HEK293T (cell line): ENCODE measurements around the gene NIN.
A peak's percentile ranks its signal among the peaks of the same experiment; 100 is the strongest.

Source experiments
- CTCF ChIA-PET: fragments of 350-600 bp; formaldehyde crosslinking; extraction: SDS; loops from one replicate; lab custom pipeline; 2021; ENCODE audit warnings: antibody characterized with exemption, inconsistent platforms; lab: Yijun Ruan, JAX
- POLR2A ChIA-PET: fragments of 350-600 bp; formaldehyde crosslinking; extraction: SDS; loops from one replicate; lab custom pipeline; 2020; ENCODE audit warnings: antibody characterized with exemption, inconsistent platforms; lab: Yijun Ruan, JAX
- DNase-seq: peaks from one replicate; pipeline ENCODE4 v3.0.0; 2012; ENCODE audit warnings: mixed read lengths; ENCODE audit errors: extremely low spot score
- ARNT ChIP-seq: fragments of 450-650 bp; IDR thresholded peaks from 2 replicates; pipeline ENCODE4 v1.6.1; 2017; ENCODE audit warnings: mild to moderate bottlenecking
- BHLHE40 ChIP-seq: fragments of 450-650 bp; IDR thresholded peaks from 2 replicates; pipeline ENCODE4 v1.6.1; 2016; ENCODE audit warnings: mild to moderate bottlenecking, moderate library complexity, borderline replicate concordance
- CTBP1 ChIP-seq: fragments of 450-650 bp; IDR thresholded peaks from 2 replicates; pipeline ENCODE4 v1.6.1; 2016; ENCODE audit warnings: borderline replicate concordance
- ELF4 ChIP-seq: fragments of 450-650 bp; IDR thresholded peaks from 2 replicates; pipeline ENCODE4 v1.6.1; 2017; ENCODE audit warnings: antibody characterized with exemption
- FOXA1 ChIP-seq: fragments of 450-650 bp; IDR thresholded peaks from 2 replicates; pipeline ENCODE4 v1.6.1; 2016; ENCODE audit warnings: mild to moderate bottlenecking
- FOXK2 ChIP-seq: fragments of 450-650 bp; IDR thresholded peaks from 2 replicates; pipeline ENCODE4 v1.6.1; 2016; ENCODE audit warnings: mild to moderate bottlenecking
- FOXM1 ChIP-seq: fragments of 450-650 bp; IDR thresholded peaks from 2 replicates; pipeline ENCODE4 v1.6.1; 2017; ENCODE audit warnings: mild to moderate bottlenecking, borderline replicate concordance
- HDGF ChIP-seq: fragments of 450-650 bp; IDR thresholded peaks from 2 replicates; pipeline ENCODE4 v1.6.1; 2017; ENCODE audit warnings: antibody characterized with exemption, borderline replicate concordance
- L3MBTL2 ChIP-seq: fragments of 450-650 bp; conservative IDR thresholded peaks from 2 replicates; pipeline ENCODE4 v1.6.1; 2016; ENCODE audit warnings: mild to moderate bottlenecking
- LEF1 ChIP-seq: fragments of 450-650 bp; IDR thresholded peaks from 2 replicates; pipeline ENCODE4 v1.6.1; 2017; ENCODE audit warnings: mild to moderate bottlenecking, borderline replicate concordance
- NFRKB ChIP-seq: fragments of 450-650 bp; IDR thresholded peaks from 2 replicates; pipeline ENCODE4 v1.6.1; 2016; ENCODE audit warnings: mild to moderate bottlenecking, moderate library complexity
- SP1 ChIP-seq: fragments of 450-650 bp; IDR thresholded peaks from 2 replicates; pipeline ENCODE4 v1.6.1; 2017
- SUZ12 ChIP-seq: fragments of 450-650 bp; IDR thresholded peaks from 2 replicates; pipeline ENCODE4 v1.6.1; 2016; ENCODE audit warnings: mild to moderate bottlenecking
- TARDBP ChIP-seq: fragments of 450-650 bp; IDR thresholded peaks from 2 replicates; pipeline ENCODE4 v1.6.1; 2016
- ZNF384 ChIP-seq: fragments of 450-650 bp; IDR thresholded peaks from 2 replicates; pipeline ENCODE4 v1.6.1; 2016
- TF ChIP-seq, protein P1 (sequence below): fragments of 450-650 bp; IDR thresholded peaks from 2 replicates; pipeline ENCODE4 v1.6.1; 2016

The NIN gene

DNA sequence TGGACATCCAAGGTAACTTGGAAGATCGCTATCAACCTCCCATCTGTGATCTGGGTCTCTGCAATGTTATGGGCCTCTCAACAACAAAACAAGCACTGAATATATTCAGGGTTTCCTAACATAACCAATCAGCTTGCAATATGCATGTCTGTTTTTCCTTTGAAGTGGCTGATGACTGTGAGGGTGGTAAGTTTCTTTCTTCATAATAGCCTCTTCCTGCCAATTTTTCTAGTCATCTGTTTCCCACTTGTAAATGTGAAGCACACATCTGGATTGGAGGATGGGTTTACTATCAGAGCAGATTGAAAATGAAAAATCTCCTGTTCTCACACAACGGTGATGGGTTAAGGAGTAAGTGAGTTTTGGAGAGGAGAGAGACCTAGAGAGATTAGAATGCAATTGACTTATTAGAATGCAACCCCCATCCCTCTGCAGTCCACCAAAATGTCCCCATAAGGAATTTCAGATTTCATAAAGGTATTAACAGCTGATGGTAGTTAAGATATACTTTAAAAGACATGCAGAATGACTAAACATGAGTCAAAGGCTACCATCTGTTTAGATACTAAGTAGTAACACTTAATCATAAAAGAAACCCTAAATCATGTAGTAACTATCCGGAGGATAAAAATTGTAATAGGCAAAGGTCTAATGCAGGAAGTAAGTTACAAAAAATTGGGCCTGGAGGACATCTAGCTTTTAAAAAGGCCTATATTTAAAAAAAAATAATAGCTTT, 104.4 kb downstream of the NIN start:
- ChIA-PET CTCF (no interaction called here), POLR2A (no interaction called here)
- TF ChIP-seq ARNT, result no peak
- TF ChIP-seq SP1, result no peak
- TF ChIP-seq FOXA1, result no peak
- no peak for TF ChIP-seq FOXK2
- TF ChIP-seq NFRKB, result no peak
- TF ChIP-seq SUZ12, result no peak
- TF ChIP-seq BHLHE40, result no peak
- no peak for TF ChIP-seq ELF4
- TF ChIP-seq TARDBP, result no peak
- no peak for TF ChIP-seq HDGF
- TF ChIP-seq LEF1, result no peak
- no peak for TF ChIP-seq L3MBTL2
- TF ChIP-seq CTBP1, result no peak
- TF ChIP-seq FOXM1, result no peak
- TF ChIP-seq, protein P1, sequence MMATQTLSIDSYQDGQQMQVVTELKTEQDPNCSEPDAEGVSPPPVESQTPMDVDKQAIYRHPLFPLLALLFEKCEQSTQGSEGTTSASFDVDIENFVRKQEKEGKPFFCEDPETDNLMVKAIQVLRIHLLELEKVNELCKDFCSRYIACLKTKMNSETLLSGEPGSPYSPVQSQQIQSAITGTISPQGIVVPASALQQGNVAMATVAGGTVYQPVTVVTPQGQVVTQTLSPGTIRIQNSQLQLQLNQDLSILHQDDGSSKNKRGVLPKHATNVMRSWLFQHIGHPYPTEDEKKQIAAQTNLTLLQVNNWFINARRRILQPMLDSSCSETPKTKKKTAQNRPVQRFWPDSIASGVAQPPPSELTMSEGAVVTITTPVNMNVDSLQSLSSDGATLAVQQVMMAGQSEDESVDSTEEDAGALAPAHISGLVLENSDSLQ, result no peak
- no peak for DNase-seq

DNA sequence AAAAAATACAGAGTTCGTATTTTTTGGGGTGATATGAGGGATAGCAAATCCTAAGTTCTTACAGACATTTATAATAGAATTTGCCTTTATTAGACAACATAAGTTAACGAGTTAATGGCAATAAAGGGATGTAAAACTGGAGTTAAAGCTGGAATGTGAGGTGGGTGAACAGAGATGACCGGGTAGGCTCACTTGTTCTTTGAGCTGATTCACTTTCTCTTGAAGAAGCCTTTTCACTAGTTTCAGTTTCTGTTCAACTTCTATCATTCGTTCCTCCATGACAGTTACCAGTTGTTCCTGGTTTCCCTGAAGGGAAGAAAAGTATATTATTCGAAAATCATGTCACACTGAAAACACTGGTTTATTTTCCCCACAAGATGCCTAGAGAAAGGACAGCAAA, 105.2 kb downstream of the NIN start:
- DNase-seq, result no peak
- TF ChIP-seq NFRKB (no peak), CTBP1 (no peak), HDGF (no peak), LEF1 (no peak), SUZ12 (no peak), L3MBTL2 (no peak)
- ChIA-PET CTCF (interaction anchor here (2.7 kb wide), 1 partner anchor 11 kb away, joined by 14 read pairs; no protein-coding TSS in a partner anchor), POLR2A (no interaction called here)

DNA sequence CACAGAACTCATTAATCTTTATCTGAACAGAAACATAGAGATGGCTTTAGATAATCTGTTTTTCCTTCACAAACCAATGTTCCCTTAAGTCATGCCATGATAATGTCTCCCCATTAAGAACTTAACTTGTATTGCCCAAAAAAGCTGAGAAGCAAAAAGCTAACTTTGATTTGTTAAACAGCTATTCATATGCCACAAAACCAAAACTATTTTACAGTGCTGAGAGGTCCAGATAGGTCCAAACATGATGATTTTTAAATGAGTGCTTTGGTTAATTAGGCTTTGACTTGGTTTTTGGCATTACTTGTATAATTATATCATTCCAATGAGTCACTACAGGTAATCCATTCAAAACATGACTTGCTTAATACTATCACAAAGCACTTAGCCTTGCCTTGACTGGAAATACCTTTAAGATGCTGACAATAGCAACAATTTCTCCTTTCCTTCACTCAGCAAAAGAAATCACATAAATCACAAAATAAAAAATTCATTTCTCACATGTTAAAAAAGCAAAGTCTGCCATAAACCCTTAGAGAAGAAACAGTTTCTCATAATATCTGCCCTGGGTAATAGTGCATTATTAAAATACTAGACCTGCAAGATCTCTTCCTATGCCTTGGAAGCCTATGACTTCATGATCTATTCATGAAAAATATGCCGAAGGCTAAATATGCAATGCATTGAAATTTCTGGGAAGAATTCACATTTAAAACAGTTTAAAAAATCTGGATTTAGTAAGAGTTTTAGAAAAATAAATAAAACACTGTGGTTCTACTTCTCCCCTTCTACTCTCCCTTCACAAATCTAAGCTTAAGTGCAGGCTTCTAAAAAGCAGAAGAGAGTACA, 110.8 kb downstream of the NIN start:
- POLR2A ChIA-PET, result no interaction called here
- CTCF ChIA-PET, result no interaction called here
- TF ChIP-seq LEF1 (no peak), ZNF384 (no peak), ARNT (no peak), NFRKB (no peak), SUZ12 (no peak), FOXM1 (no peak), HDGF (no peak), ELF4 (no peak), FOXK2 (no peak), CTBP1 (no peak), FOXA1 (no peak), L3MBTL2 (no peak), TARDBP (no peak), SP1 (no peak)
- TF ChIP-seq, protein P1, result no peak
- no peak for DNase-seq

DNA sequence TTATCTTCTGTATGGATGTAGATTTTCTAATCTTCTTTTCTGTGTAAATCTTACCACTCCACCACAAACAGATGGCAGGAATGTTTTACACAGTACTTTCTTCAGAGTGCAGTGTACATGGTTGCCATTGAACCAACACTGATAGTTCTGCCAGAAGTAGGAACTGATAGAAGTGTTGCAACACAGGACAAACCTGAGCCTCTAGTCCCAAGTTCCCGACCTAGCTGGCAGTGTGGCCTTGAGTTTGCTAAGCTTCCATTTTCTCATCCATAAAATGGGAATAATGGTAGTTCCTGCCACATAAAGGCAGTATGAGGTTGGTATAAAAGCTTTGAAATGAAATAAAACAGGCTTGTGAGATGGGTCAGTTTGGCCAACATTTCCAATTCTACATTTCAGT, 112.0 kb downstream of the NIN start:
- no peak for DNase-seq
- no peak for TF ChIP-seq FOXK2
- TF ChIP-seq, protein P1, result no peak
- no peak for TF ChIP-seq HDGF
- TF ChIP-seq SP1, result no peak
- TF ChIP-seq BHLHE40, result no peak
- no peak for TF ChIP-seq ZNF384
- ChIA-PET CTCF (no interaction called here), POLR2A (no interaction called here)

DNA sequence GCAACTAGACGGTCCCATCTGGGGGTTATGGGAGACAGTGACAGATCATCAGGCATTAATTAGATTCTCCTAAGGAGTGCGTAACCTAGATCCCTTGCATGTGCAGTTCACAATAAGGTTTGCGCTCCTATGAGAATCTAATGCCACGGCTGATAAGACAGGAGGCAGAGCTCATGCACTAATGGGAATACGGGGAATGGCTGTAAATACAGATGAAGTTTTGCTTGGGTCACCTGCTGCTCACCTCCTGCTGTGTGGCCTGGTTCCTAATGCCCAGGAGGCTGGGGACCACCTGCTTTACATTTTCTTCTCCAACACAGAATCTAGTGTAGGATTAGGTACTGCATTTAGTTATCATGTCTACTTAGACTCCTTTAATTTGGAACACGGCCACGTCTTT, 113.2 kb downstream of the NIN start:
- no peak for DNase-seq
- ChIA-PET POLR2A (no interaction called here), CTCF (interaction anchor here (0.7 kb wide), 1 partner anchor 60 kb away, joined by 4 read pairs; no protein-coding TSS in a partner anchor)
- TF ChIP-seq FOXA1, result no peak
- TF ChIP-seq ELF4, result no peak
- TF ChIP-seq CTBP1, result no peak
- no peak for TF ChIP-seq FOXM1

DNA sequence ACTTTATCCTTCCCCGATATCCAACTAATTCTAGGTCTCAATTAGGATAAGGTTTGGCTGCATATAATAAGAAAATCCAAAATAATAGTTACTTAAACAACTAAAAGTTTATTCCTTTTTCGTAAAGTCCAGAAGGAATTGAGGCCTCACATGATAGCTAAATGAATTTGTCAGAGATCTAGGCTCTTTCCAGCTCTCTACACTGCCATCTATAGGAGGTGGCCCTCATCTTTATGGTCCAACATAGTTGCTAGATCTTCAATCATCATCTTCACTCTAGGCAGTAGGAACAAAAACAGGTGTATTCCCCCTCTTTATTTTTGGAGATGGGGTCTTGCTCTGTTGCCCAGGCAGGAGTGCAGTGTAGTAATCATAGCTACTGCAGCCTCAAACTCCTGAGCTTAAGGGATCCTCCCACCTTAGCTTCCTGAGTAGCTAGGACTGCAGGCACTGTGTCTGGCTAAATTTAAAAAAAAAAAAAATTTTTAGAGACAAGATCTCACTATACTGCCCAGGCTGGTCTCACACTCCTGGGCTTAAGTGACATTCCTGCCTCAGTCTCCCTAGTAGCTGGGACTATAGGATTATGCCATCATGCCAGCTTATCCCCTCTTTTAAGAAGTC, 116.4 kb downstream of the NIN start:
- ChIA-PET POLR2A (interaction anchor here (1.0 kb wide), 1 partner anchor 46 kb away, joined by 6 read pairs; the partner anchor contains the start of gene SAV1), CTCF (interaction anchor here (0.5 to 2.6 kb wide), 19 partner anchors 8 to 486 kb away, joined by 3 to 14 read pairs (median 3); no protein-coding TSS in a partner anchor)
- DNase-seq, result peak; percentile 44
- no peak for TF ChIP-seq LEF1
- TF ChIP-seq L3MBTL2, result no peak
